Transverse colon (tissue), 4 donors: Measurements from ENCODE around the gene CMTM1. TPM values are rescaled to one million over a fixed set of nuclear protein-coding genes. Genes with fewer than 3 reads are reported as not detected.

Source experiments
- DNase-seq: peaks from one replicate; pipeline ENCODE4 v3.0.0-alpha.2; 2019
- H3K27ac ChIP-seq, 4 donors: fragments of 200-600 bp; sonication (generic); 2 replicates each; pipeline ENCODE4 v1.5.1; 2016 to 2018; ENCODE audit warnings: inconsistent platforms in 4 of 4
- H3K27me3 ChIP-seq: fragments of 200-600 bp; sonication (generic); 2 replicates; pipeline ENCODE4 v1.5.1; 2017; ENCODE audit warnings: inconsistent platforms
- H3K36me3 ChIP-seq, 4 donors: fragments of 200-600 bp; sonication (generic); 2 replicates each; pipeline ENCODE4 v1.5.1; 2017 to 2019; ENCODE audit warnings: inconsistent platforms in 4 of 4
- H3K4me1 ChIP-seq, 4 donors: fragments of 200-600 bp; sonication (generic); 2 replicates each; pipeline ENCODE4 v1.5.1; 2017 to 2020; ENCODE audit warnings: inconsistent platforms in 4 of 4
- H3K4me3 ChIP-seq, 4 donors: fragments of 200-600 bp; sonication (generic); 1 replicate in 1 of 4; 2 replicates in 3 of 4; pipeline versions ENCODE4 v1.5.1 to v1.6.1; 2017 to 2019; ENCODE audit warnings: inconsistent platforms in 4 of 4
- H3K9me3 ChIP-seq, 2 donors: fragments of 200-600 bp; sonication (generic); 2 replicates each; pipeline ENCODE4 v1.5.1; 2017 to 2019; ENCODE audit warnings: inconsistent platforms in 2 of 2
- CTCF ChIP-seq, 5 experiments: fragments of 200-600 bp in 3 of 5; fragments of 450-650 bp in 2 of 5; sonication (generic) in 3 of 5; IDR thresholded peaks; 1 replicate in 2 of 5; 2 replicates in 3 of 5; pipeline ENCODE4 v1.5.1; 2016 to 2017; ENCODE audit warnings: antibody characterized with exemption in 5 of 5, inconsistent platforms in 3 of 5, mild to moderate bottlenecking in 2 of 5, moderate library complexity in 1 of 5
- EP300 ChIP-seq: sonication (generic); formaldehyde crosslinking; IDR thresholded peaks from one replicate; pipeline ENCODE4 v1.6.1; 2017; ENCODE audit warnings: antibody characterized with exemption, low read depth
- POLR2A ChIP-seq: fragments of 450-650 bp; IDR thresholded peaks from one replicate; pipeline ENCODE4 v1.6.1; 2016; ENCODE audit warnings: antibody characterized with exemption, mild to moderate bottlenecking, moderate library complexity
- POLR2AphosphoS5 ChIP-seq, 3 donors: sonication (generic); formaldehyde crosslinking; IDR thresholded peaks; one replicate each; pipeline ENCODE4 v1.6.1; 2016; ENCODE audit warnings: antibody characterized with exemption in 3 of 3
- WGBS, 2 donors: methylation state at CpG; one replicate each; pipeline ENCODE4 v1.1.5; 2018; ENCODE audit warnings: low coverage in 1 of 2; 5-methylcytosine and 5-hydroxymethylcytosine counted together
- in situ Hi-C, 4 donors: fragments of 200-750 bp; cut with MboI; loops; one replicate each; pipeline versions ENCODE4 v1.15.0 to v1.15.1; 2017; ENCODE audit warnings: low sequenced_read_pairs in 3 of 4, low pct_ligation_motif_present in 1 of 4, low pct_unique_long_range_greater_than_20kb in 1 of 4
- intact Hi-C: fragments of 100-400 bp; cut with DNase I; formaldehyde crosslinking; loops from one replicate; pipeline ENCODE4 v1.15.1; 2023; ENCODE audit warnings: low total_unique reads
- total RNA-seq, 4 donors: library from RNA; depleted of rRNA; stranded (reverse); fragments of >200 nt; gene quantifications; one replicate each; pipeline ENCODE4 v1.1.0, GENCODE V29; 2016

The CMTM1 gene
- total RNA-seq, 4 donors from 2014 or later = 2.0 to 34.2 (median 4.0) TPM; not detected in 1

DNA sequence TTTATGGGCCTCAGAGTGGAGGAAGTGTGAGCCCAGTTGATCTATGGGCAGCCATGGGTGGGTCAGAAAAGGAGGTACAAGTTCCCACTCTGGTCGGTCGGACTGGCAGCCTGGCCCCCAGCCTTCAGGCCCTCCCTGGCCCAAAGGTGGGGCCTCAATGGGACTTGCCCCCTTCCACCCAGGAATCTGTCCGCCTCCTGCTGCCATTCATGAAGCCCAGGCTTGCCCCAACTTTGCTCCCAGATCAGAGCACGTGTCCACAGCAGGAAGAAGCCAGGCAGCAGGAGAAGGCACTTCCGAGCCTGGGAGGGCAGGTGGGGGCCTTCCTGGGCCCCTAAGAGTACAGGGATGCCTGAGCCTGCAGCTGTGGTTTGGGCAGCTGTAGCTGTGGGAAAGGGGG, 35.2 kb downstream of the CMTM1 start:
- TF ChIP-seq POLR2AphosphoS5 (IDR thresholded peaks at IDR 0.05) = no peak
- no peak for TF ChIP-seq EP300
- TF ChIP-seq CTCF (IDR thresholded peaks at IDR 0.05) = no peak
- no peak for TF ChIP-seq POLR2A
- Histone ChIP-seq H3K27ac (no peak overlapping the region), H3K9me3 (no peaks in the 10 kb centered on the region), H3K4me3 (no peak overlapping the region), H3K4me1 (peaks cover 0 to 27% (median 18%) of the 10 kb centered on the region in 4 donors), H3K27me3 (peaks cover 17% of the 10 kb centered on the region), H3K36me3 (no peaks in the 10 kb centered on the region)
- no peak for DNase-seq
- in situ Hi-C loops = loop anchor here in 2 of 4 donors (10.0 to 25.0 kb wide), 2 partner anchors 189 to 197 kb away; no protein-coding TSS in a partner anchor
- WGBS, 2 donors = 100% methylated on average over 5 of the region's 5 CpGs; no CpG with 5 or more reads in 1 of the 2 donors
- intact Hi-C loops = loop anchor here (10.0 kb wide), 1 partner anchor 197 kb away; no protein-coding TSS in a partner anchor

DNA sequence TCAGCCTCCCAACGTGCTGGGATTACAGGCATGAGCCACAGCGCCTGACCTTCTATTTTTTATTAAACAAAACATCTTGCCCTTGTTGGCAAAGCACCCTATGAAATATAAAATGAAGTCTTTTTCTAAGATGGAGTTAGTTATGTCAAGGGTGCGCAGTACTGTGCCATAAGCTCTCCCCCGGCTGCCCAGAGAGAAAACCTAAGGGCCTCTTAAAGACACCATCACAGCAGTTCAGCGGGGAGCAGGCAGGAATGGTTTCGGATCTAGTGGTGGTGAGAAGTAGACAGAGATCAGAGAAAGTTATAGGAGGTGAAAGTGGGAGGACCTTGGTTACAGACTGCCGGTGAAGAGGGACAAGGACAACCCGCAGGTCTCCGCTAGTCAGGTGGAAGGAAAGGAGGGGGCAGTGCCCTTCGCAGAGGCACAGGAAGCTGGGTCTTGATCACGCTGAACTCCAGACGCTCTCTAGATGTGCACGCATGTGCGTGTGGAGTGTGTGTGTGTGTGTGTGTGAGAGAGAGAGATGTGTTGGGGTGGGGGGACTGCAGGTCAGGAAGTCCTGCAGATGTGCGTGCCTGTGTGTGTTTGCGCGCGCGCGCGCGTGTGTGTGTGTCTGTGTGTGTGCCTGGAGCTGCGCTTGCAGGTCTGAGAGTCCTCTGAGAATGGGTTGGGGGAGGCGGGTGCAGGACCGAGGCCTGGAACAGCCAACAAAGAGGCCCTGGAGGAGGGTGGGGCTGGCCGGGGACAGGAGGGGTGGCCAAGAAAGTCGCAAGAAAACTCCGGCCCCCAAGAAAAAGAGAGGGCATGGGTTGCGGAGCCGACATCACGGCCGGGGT, 37.5 kb downstream of the CMTM1 start:
- no peaks in the 10 kb centered on the region for H3K9me3 ChIP-seq
- TF ChIP-seq EP300 (no peak), POLR2A (peak; percentile 35)
- peak; percentile 59 for DNase-seq
- H3K4me1 ChIP-seq = peaks cover 0 to 39% (median 22%) of the 10 kb centered on the region in 4 donors
- no peaks in the 10 kb centered on the region for H3K36me3 ChIP-seq
- peak overlapping the region; percentile 81 to 88 (median 84) for H3K27ac ChIP-seq
- H3K27me3 ChIP-seq = peaks cover 17% of the 10 kb centered on the region
- H3K4me3 ChIP-seq = peak overlapping the region; percentile 54 to 84 (median 71)
- 23 to 40% methylated on average over 5 to 31 of the region's 32 CpGs for WGBS, 2 donors
- in situ Hi-C loops (loop anchor here in 2 of 4 donors (10.0 to 25.0 kb wide), 2 partner anchors 191 to 199 kb away; no protein-coding TSS in a partner anchor), intact Hi-C loops (loop anchor here (10.0 kb wide), 1 partner anchor 199 kb away; no protein-coding TSS in a partner anchor)

GRCh38 chr16:66604376-66605176, 38.3 kb downstream of the CMTM1 start, which contains the start of gene CMTM3:
Gene CMTM3, plus strand, starts transcription at chr16:66604704. Its CDS starts 102 bp downstream, at chr16:66604806.
- 7% methylated on average over 16 of the region's 96 CpGs; no CpG with 5 or more reads in 1 of the 2 donors for WGBS, 2 donors
- in situ Hi-C loops = loop anchor here in 2 of 4 donors (10.0 to 25.0 kb wide), 2 partner anchors 192 to 200 kb away; no protein-coding TSS in a partner anchor
- peak within 1 kb of the TSS; percentile 81 to 88 (median 84) for H3K27ac ChIP-seq
- H3K4me1 ChIP-seq = peaks cover 0 to 41% (median 22%) of the 10 kb centered on the region in 4 donors
- peak; percentile 59 for DNase-seq
- no peaks in the 10 kb centered on the region for H3K9me3 ChIP-seq
- peak within 1 kb of the TSS; percentile 54 to 84 (median 71) for H3K4me3 ChIP-seq
- H3K36me3 ChIP-seq = no peaks in the 10 kb centered on the region
- H3K27me3 ChIP-seq = peaks cover 17% of the 10 kb centered on the region
- peak in 1 of 3 donors; percentile 7 for TF ChIP-seq POLR2AphosphoS5 (IDR thresholded peaks at IDR 0.05)
- peak; percentile 58 to 79 (median 65) for TF ChIP-seq CTCF (IDR thresholded peaks at IDR 0.05)
- no peak for TF ChIP-seq EP300
- intact Hi-C loops = loop anchor here (5.0 to 10.0 kb wide), 2 partner anchors 200 to 263 kb away; no protein-coding TSS in a partner anchor

DNA sequence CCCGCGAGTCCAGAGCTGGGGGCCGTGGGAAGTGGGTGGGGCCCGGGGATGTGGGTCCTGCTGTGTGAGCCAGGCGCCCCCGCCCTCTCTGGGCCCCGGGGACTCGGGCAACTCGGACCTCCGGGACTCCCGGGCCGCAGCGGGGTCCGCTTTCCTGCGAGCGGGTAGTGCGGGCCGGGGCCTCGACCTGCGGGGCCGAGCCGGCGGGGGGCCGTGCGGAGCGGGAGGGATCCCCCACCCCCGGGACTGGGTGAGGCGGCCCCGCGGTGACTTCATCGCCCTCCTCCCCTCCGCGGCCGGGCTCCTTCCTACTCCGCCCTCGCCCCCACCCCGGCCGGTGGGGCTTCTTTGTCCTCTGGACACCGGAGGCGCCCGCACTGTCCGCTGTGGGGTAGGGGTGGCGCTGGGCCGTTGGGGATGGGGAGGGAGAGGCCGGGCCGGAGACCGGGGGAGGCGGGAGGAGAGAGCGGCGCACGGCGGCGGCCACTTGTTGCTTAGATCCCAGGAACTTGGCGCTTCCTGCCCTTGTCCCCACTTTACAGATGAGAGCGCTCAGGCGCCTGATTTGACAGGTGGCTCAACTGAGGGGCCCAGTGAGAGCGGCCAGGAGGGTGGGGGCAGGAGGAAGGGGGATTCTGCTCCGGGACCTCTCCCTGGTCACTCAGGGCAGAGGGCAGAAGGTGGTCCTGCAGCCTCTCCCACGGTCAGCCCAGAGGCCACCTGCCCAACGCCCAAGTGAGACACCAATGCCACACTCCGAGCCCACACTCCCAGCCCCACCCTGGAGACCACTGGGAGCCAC, 39.1 kb downstream of the CMTM1 start:
- peaks cover 17% of the 10 kb centered on the region for H3K27me3 ChIP-seq
- H3K4me1 ChIP-seq = peaks cover 0 to 41% (median 22%) of the 10 kb centered on the region in 4 donors
- H3K4me3 ChIP-seq = peak overlapping the region; percentile 54 to 84 (median 71)
- H3K27ac ChIP-seq = peak overlapping the region; percentile 81 to 88 (median 84)
- TF ChIP-seq POLR2A (no peak), CTCF (IDR thresholded peaks at IDR 0.05) (no peak), POLR2AphosphoS5 (IDR thresholded peaks at IDR 0.05) (no peak), EP300 (no peak)
- no peaks in the 10 kb centered on the region for H3K9me3 ChIP-seq
- intact Hi-C loops (loop anchor here (5.0 to 10.0 kb wide), 2 partner anchors 201 to 262 kb away; no protein-coding TSS in a partner anchor), in situ Hi-C loops (loop anchor here in 2 of 4 donors (10.0 to 25.0 kb wide), 2 partner anchors 193 to 201 kb away; no protein-coding TSS in a partner anchor)
- H3K36me3 ChIP-seq = no peaks in the 10 kb centered on the region
- peak; percentile 40 for DNase-seq
- WGBS, 2 donors = 16% methylated on average over 26 of the region's 61 CpGs; no CpG with 5 or more reads in 1 of the 2 donors
